ENCODE data around the gene BPI. TPM values are rescaled to one million over a fixed set of nuclear protein-coding genes. Genes with fewer than 3 reads are reported as not detected.

The BPI gene
- total RNA-seq, 2 donors from 2014 or later = 0.14 to 0.65 TPM

DNA sequence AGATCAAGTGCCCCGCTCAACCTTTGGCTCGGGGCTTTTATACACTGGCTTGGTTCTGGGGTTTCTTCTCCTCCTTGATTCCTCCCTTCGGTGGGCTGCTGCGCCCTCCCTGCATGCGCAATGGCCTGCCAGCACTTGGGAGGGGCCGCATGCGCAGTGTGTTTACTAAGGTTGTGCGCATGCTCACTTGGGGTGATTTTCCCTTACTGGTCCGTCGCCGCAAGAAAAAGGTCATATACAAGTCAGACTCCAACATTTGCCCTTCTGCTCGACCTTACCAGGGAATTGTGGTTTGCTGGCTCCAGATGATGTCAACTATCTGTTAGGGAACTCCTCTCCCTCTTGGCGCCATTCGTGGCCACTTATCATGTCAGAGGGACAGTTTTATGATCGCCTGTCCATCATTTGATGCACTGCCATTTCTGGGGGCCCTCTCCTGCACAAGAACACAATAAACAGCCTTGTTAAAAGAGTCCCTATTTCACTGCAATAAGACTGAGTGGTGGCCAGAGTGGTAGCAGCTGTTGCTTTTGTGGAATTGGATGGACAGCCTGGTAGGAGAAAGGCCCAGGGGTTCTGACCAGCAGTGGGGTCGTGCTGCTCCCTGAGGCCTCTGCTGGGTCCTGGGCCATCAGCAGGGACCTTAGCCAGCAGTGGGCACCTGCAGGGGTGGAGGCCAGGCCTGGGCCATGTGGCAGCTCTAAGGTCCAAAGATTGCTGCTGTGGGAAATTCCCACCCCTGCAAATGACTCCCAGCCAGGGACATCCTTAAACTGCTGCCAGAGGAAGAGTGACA, 39.6 kb downstream of the BPI start:
- DNase-seq (ENCODE audit: low spot score) = peak; percentile 85
- intact Hi-C loops (cut with DNase I) = no loop called here

DNA sequence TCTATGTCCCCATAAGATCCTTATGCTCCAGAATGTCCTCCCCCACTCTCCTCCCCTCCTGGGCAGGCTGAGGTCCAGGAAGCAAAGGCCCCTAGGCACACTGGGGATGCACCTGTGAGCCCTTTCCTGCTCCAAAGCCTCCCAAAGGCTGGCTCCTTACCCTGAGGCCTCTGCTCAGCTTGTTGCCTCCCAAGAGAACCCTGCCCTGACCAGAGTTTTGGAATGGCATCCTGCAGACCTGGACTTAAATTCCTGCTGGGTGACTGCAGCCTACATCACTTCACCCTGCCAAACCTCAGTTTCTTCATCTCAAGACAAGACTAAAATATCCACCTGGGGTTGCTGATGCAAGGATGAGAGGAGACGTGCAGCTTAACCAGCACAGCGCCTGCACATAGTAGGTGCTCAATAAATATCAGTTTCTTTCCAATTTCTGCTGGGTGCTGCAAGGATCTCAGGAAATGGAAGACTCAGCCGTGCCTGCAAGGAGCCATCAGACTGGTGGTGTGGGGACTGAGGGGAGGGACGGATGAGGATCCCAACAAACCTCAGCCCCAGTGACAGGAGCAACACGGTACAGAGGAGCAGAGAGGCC, 40.2 kb downstream of the BPI start:
- no peak for DNase-seq (ENCODE audit: low spot score)
- intact Hi-C loops (cut with DNase I) = no loop called here

DNA sequence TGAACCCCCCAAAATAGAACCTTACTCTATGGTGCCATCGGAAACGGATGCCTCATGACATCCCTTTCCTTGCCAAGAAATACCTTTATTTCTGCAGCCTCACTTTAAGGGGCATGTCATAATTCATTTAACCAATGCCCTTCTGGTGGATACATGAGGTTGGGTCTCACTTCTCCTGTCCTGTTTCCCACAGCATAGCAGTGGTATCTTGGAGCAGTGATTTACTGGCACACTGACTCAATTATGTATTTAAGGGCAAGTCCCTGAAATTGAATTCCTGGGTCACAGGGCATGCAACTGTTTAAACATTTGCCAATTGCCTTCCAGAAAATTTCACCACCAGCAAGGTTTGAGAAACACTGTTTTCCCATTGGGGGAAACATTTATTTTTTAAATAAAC, 41.7 kb downstream of the BPI start:
- intact Hi-C loops (cut with DNase I) = no loop called here
- DNase-seq (ENCODE audit: low spot score) = no peak

DNA sequence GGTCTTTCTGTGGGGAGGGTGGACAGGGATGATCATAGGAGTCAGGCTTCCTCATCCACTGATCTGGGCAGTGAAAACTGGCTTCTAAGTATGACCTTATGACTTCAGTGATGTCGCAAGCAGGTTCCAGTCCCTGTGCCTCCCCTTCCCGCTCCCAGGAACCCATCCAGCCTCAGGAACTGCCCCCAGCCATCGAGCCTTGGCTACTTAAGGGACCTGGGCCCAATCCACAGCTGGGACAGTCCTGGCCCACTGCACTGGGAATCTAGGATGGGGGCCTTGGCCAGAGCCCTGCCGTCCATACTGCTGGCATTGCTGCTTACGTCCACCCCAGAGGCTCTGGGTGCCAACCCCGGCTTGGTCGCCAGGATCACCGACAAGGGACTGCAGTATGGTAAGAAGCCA, 42.3 kb downstream of the BPI start, which contains the start of gene LBP:
Gene LBP, plus strand, starts transcription at position 236 of the 405 bp plus-strand sequence. Its CDS starts 35 bp downstream, at position 271.
- DNase-seq (ENCODE audit: low spot score) = no peak
- intact Hi-C loops (cut with DNase I) = no loop called here

DNA sequence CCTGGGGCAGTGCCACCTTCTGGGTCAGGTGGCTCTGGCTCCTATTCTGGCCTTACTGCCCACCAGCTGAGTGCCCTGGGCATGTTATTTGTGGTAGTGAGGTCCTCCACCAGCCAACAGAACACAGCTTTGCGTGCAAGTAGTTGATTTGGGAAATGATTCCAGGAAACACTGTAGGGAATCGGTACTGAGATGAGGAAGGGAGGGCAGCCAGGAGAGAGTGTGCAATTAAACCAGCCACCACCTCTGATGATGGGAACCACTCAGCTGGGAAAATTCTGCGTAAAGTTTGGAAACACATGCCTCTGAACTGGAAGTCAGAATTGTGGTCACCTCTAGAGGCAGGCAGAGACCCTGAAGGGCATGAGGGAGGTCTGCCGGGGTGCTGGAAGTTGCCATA, 42.8 kb downstream of the BPI start:
- DNase-seq (ENCODE audit: low spot score) = no peak
- intact Hi-C loops (cut with DNase I) = no loop called here

DNA sequence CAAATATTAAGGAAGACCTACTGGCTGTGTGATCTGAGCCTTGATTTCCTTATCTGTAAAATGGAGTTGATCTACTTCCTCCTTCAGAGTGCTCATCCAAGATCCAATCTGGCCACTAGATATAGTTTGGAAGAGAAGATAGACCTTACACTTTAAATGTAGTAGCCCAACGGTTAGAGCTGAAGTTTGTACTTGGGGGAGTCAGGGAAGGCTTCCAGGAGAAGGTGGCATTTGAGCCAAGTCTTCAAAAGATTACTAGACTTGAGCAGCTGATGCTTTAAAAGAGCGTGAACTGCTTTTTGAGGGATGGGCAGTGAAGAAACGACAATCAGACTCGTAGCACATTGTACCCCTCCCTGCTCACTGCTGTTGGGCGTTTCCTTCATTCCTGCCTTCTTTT, 45.9 kb downstream of the BPI start:
- intact Hi-C loops (cut with DNase I) = no loop called here
- DNase-seq (ENCODE audit: low spot score) = no peak

DNA sequence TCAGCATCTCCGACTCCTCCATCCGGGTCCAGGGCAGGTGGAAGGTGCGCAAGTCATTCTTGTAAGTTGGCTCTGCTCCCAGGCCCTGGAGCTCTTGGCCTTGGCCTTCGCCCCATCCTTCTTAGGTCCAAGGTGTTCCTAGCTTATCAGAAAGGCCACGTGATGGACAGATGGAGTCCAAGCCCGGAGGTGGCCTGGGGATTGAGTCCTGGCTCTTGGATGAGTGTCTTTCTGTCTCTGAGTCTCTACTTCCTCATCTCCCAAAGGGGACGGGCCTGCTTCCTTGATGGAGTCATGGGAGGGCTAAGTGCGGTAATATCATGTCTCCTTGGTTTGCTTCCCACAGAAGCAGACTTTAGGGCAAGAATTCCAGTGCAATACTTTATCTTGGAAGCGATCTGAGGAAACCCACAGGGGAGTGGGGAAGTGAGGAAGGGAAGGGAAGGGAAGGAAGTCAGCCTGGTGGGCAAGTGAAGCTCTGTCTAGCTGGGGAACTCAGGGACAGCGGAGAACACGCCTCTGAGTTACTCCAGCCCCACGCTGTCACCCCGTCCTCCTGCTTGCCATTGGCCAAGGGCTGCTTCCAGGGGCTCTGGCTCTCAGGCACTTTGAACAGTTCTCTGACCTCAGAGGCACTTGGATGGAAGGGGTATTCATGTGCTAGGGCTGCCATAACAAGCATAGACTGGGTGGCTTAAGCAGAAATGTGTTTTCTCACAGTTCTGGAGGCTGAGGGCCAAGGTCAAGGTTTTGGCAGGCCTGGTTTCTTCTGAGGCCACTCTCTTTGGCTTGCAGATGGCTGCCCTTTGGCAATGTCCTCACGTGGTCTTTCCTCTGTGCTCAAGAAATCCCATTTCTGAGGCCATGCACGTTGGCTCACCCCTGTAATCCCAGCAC, 47.2 kb downstream of the BPI start:
- DNase-seq (ENCODE audit: low spot score) = peak; percentile 94
- intact Hi-C loops (cut with DNase I) = no loop called here

DNA sequence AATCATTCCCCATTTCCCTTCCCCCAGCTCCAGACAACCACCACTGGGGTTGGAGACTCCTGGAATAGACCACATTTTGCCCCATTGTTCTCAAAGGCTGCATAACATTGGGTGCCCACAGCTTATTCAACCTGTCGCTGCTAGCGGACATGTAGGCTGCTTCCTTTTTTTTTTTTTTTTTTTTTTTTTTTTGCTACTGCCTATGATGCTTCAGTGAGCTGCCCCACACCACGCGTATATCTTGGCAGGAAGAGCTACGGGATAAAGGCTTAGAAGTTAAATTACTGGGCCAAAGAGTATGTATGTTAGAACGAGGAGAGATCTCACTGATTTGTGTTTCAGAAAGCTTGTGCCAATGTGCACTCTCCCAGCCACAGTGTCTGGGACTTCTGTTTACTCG, 49.4 kb downstream of the BPI start:
- intact Hi-C loops (cut with DNase I) = no loop called here
- DNase-seq (ENCODE audit: low spot score) = no peak

DNA sequence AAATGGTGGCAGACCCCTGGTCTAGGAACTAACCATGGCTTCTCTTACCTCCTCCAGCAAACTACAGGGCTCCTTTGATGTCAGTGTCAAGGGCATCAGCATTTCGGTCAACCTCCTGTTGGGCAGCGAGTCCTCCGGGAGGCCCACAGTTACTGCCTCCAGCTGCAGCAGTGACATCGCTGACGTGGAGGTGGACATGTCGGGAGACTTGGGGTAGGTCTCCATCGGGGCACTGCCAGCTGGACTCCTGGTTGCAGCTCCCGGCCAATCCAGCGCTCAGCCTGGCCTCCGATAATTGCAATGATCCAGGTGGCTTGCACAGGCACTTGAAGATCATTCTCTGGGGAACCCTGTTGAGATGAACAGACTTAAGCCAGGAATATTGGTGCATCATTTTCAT, 50.3 kb downstream of the BPI start:
- no peak for DNase-seq (ENCODE audit: low spot score)
- intact Hi-C loops (cut with DNase I) = no loop called here

DNA sequence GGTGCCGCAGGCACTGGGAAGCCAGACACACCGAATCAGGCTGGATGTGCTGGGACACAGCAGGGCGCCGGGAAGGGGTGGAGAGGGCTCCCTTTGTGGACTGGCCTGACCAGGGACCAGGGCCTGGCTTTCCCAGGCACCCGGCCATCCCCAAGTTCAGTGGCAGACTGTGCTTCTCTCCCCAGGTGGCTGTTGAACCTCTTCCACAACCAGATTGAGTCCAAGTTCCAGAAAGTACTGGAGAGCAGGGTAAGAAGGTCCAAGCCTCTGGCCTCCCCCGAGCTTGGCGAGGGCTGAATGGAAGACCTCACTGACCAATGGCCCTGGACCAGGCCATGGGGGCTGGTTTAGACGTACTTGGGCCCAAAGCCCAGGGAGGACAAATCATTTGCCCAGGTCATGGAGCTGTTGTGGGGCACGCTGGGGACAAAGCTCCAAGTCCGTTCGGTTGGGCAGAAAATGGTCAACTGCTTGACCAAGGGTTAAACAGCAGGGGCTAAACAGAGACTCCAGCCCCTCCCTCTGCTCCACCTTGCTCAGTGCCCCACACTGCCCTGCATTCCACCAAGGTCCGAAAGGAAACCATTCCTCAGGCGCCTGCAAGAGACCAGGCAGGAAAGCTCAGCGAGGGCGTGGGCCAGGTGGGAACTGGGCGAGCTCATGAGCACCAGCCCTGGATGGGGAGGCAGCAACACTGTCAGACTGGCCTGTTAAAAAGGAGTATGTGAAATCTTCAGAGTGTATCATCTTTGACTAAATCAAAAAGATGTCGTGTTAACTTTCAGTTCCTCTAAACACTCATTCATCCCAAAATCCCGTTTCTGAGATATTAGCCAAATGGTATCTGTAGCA, 51.4 kb downstream of the BPI start:
- intact Hi-C loops (cut with DNase I) = no loop called here
- DNase-seq (ENCODE audit: low spot score) = peak; percentile 58

DNA sequence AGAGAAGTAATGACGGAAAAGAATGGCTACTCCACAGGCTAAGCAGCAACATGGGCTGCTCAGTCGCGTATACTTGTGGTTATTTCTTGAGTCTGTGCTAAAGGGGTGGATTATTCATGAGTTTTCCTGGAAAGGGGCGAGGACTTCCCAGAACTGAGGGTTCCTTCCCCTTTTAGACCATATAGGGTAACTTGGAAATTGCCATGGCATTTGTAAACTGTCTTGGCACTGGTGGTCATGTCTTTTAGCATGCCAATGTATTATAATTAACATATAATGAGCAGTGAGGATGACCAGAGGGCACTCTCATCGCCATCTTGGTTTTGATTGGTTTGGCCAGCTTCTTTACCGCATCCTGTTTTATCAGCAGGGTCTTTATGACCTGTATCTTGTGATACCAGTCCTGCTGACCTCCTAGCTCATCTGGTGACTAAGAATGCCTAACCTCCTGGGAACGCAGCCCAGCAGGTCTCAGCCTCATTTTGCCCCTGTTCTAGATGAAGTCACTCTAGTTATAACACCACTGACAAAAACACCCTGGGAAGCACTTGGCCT, 53.8 kb downstream of the BPI start:
- intact Hi-C loops (cut with DNase I) = no loop called here

DNA sequence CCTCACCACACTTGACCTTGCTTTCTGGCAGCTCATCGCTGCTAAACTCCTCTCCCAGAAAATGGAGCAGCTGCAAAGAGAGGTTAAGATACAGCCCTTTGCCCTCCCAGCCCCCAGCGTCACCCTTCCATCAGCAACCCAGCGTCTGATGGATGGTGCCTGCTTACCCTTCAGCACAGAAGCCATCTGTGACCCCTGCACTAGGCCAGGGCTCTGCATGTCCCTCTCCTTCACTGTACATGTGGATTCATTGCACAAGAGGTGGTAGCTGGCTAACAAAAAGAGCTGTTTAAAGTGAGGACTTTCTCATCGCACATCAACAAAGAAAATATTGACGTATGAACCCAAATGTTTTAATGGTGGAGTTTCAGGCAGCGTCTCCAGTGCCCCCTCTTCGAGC, 54.6 kb downstream of the BPI start:
- DNase-seq (ENCODE audit: low spot score) = no peak
- intact Hi-C loops (cut with DNase I) = no loop called here

More for the DNA sequence above, 53.8 kb downstream of the BPI start:
- no peak for DNase-seq (ENCODE audit: low spot score)

DNA sequence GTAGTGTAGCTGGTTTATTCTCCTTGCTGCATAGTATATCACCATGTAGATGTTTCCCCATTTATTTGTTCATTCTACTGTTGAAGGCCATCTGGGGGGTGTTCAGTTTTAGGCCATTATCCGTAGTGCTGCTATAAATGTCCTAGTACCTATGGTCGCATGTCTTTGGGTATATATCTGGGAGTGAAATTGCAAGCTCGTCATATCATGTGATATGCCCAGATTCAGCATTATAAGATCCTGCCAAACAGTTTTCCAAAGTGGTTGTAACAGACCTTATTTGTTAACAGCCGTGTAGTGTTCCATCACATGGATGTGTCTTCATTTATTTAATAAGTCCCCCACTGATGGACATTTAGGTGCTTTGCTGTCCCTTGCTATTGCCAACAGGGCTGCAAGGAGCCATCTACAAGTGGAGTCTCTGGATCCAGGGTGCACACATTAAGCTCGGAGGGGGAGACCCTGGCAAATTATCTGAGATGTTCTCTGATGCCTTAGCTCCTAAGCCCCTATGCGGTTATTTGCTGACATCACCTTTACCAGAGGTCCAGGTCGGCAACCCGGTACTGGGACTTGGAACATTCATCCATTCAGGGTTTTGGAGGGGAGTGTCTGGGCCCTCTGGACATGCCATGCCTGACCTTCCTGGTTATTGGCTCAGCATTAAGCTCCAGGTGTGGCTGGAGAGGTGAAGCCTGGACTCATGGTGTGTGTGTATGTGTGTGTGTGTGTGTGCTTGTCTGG, 59.2 kb downstream of the BPI start:
- intact Hi-C loops (cut with DNase I) = no loop called here

DNA sequence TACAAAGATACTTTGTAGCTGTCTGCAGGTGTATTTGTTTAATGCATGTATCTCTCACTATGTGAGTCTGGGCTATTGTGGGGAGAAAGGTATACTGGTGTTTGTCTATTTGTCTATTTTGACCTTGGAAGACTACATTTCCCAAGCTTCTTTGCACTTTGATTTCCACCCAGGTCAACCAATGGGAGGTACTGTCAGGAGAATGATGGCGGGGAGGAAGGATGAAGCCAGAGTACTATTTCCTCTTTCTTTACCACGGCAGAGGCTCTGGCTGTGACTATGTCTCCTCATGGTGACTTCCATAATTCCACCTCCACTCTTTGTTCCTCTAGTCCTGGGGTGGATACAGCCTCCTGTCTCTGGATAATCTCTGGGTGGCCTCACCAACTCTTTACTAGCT, 65.4 kb downstream of the BPI start:
- intact Hi-C loops (cut with DNase I) = no loop called here
- DNase-seq (ENCODE audit: low spot score) = no peak

More for the DNA sequence above, 59.2 kb downstream of the BPI start:
- DNase-seq (ENCODE audit: low spot score) = no peak

DNA sequence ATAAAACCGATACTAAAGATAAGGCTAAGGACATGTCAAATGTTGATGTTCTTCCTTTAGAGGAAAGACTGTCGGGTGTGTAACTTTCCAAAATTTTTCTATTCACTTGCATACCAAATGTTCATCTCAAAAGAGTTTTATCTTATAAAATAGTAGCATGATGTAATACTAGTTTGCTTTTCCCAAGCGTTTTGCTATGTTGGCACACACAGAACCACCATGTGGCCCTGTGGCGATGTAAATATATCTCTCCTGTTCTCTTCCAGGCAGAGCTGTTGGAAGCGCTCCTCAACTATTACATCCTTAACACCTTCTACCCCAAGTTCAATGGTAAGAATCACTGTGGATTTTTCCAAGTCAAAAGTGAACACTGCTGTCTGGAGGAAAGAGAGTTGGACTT, 68.8 kb downstream of the BPI start:
- DNase-seq (ENCODE audit: low spot score) = no peak
- intact Hi-C loops (cut with DNase I) = no loop called here

DNA sequence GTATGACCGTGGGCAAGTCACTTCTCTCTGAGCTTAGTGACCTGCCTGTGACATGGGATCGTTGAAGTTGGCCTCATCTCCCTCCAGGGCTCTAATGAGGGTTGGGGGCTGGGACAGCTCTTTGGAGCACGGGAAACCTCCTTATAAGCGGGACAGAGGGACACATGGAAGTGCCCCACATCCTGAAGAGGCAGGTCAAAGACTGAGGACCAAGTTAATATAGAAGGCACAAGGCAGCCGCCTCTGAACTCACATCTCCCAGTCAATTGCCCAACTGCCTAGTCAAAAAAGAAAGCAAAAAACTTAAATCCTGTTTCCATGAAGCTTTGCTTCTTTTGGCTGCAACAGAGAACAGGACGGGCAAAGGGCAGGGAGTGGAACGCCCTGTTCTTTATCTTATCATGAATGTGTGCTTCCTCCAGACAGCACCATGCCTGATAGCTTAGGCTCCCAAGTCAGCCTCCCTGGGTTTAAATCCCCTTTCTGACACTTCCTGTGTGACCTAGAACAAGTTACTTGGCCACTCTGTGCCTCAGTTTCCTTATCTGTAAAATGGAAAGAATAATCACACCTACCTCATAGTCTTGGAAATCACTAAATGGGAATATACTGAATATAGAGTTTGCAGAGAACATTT, 69.4 kb downstream of the BPI start:
- no peak for DNase-seq (ENCODE audit: low spot score)
- intact Hi-C loops (cut with DNase I) = no loop called here

DNA sequence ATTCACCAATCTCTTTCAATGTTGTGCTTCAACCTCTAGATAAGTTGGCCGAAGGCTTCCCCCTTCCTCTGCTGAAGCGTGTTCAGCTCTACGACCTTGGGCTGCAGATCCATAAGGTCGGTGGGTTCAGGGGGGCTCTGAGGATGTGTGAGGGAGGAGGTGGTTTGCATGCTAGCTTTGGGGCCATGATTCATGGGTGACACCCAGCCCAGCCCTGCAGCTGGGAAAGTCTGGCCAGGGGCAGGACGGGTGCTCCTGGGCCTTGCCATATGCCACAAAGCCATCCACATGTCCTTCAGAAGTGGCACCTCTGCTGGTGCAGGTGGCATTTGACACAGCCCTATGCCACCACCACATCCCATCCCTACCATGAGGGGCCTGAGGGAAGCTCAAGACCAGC, 69.9 kb downstream of the BPI start:
- no peak for DNase-seq (ENCODE audit: low spot score)
- intact Hi-C loops (cut with DNase I) = no loop called here

All from posterior vena cava (tissue), 2 donors.